Choroid plexus epithelial cell (primary cell): Measurements from ENCODE around the gene CBLN3.
A peak's percentile ranks its signal among the peaks of the same experiment; 100 is the strongest.

Experiments
- DNase-seq: peaks from one replicate; pipeline ENCODE4 v3.0.0-alpha.2; 2010; ENCODE audit warnings: low read depth
- H3K4me3 ChIP-seq: 2 replicates; pipeline ENCODE4 v1.5.1; 2011; ENCODE audit warnings: low read depth, mild to moderate bottlenecking, control low read depth, low read length, moderate library complexity
- CTCF ChIP-seq: conservative IDR thresholded peaks from 2 replicates; pipeline ENCODE4 v1.5.1; 2011; ENCODE audit warnings: low read depth, mild to moderate bottlenecking, control low read depth, inconsistent platforms, low read length, moderate library complexity

The CBLN3 gene

GRCh38 chr14:24442240-24443052 is 13.0 kb upstream of the CBLN3 start, which contains the start of gene SDR39U1:
Gene SDR39U1 (minus strand): TSS chr14:24442776. CDS start chr14:24442769, 7 bp downstream.
- peak within 1 kb of the TSS; percentile 72 for H3K4me3 ChIP-seq
- TF ChIP-seq CTCF: no peak
- peak; percentile 99 for DNase-seq

GRCh38 chr14:24441904-24442239 is 12.4 kb upstream of the CBLN3 start:
- no peak for DNase-seq
- peak overlapping the region; percentile 72 for H3K4me3 ChIP-seq
- TF ChIP-seq CTCF: no peak

- no peak for TF ChIP-seq CTCF
- peak overlapping the region; percentile 72 for H3K4me3 ChIP-seq
- no peak for DNase-seq
Observed at GRCh38 chr14:24441485-24441884, 12.0 kb upstream of the CBLN3 start.

- TF ChIP-seq CTCF: no peak
- H3K4me3 ChIP-seq: no peak overlapping the region
- no peak for DNase-seq
Observed at GRCh38 chr14:24440606-24441399, 11.3 kb upstream of the CBLN3 start.

- TF ChIP-seq CTCF: no peak
- H3K4me3 ChIP-seq: no peak overlapping the region
- DNase-seq: no peak
Observed at GRCh38 chr14:24439830-24440605, 10.6 kb upstream of the CBLN3 start.

GRCh38 chr14:24439257-24439656 is 9.8 kb upstream of the CBLN3 start:
- DNase-seq: no peak
- no peak for TF ChIP-seq CTCF
- no peak overlapping the region for H3K4me3 ChIP-seq
